Lung (tissue), 12 donors: ENCODE results near the gene TBC1D2. TPM values are rescaled to one million over a fixed set of nuclear protein-coding genes. Genes with fewer than 3 reads are reported as not detected.
A peak's percentile ranks its signal among the peaks of the same experiment; 100 is the strongest.

Experiments used
- ATAC-seq: fragments of 200-7000 bp; cut with Tn5 transposase; one replicate; pipeline ENCODE4 v1.9.1; 2020; ENCODE audit warnings: moderate number of reproducible peaks; ENCODE audit not compliant: insufficient read depth, low FRiP score
- DNase-seq, 3 donors: peaks; one replicate each; pipeline ENCODE4 v3.0.0-alpha.2; 2013 to 2017
- H3K27ac ChIP-seq, 2 donors: one replicate each; pipeline ENCODE4 v1.5.1; 2013; ENCODE audit warnings: mild to moderate bottlenecking in 2 of 2, moderate library complexity in 2 of 2, control low read depth in 1 of 2, inconsistent platforms in 1 of 2, low read depth in 1 of 2, low read length in 1 of 2
- H3K27me3 ChIP-seq, 3 donors: one replicate each; pipeline ENCODE4 v1.5.1; 2013; ENCODE audit warnings: low read length in 2 of 3; ENCODE audit not compliant: control insufficient read depth in 3 of 3, insufficient read depth in 3 of 3
- H3K36me3 ChIP-seq, 4 donors: one replicate each; pipeline ENCODE4 v1.5.1; 2013; ENCODE audit warnings: low read length in 4 of 4, mild to moderate bottlenecking in 1 of 4, moderate library complexity in 1 of 4; ENCODE audit not compliant: control insufficient read depth in 4 of 4, insufficient read depth in 4 of 4
- H3K4me1 ChIP-seq, 5 donors: one replicate each; pipeline ENCODE4 v1.5.1; 2013; ENCODE audit warnings: low read length in 5 of 5, mild to moderate bottlenecking in 2 of 5, moderate library complexity in 1 of 5; ENCODE audit not compliant: control insufficient read depth in 5 of 5, insufficient read depth in 5 of 5
- H3K4me3 ChIP-seq: one replicate; pipeline ENCODE4 v1.5.1; 2013; ENCODE audit warnings: mild to moderate bottlenecking, control low read depth, moderate library complexity
- H3K9ac ChIP-seq, 2 donors: one replicate each; pipeline ENCODE4 v1.5.1; 2013; ENCODE audit warnings: low read length in 2 of 2, control low read depth in 1 of 2; ENCODE audit not compliant: insufficient read depth in 1 of 2
- H3K9me3 ChIP-seq, 4 donors: one replicate each; pipeline ENCODE4 v1.5.1; 2013; ENCODE audit warnings: low read length in 3 of 4, mild to moderate bottlenecking in 1 of 4, moderate library complexity in 1 of 4; ENCODE audit not compliant: control insufficient read depth in 4 of 4, insufficient read depth in 3 of 4
- WGBS, 2 donors: extraction: QIAGEN DNeasy Blood & Tissue Kit; methylation state at CpG; one replicate each; pipeline ENCODE4 v1.1.7; 2013; 5-methylcytosine and 5-hydroxymethylcytosine counted together
- polyA plus RNA-seq, 2 donors: library from polyadenylated mRNA; stranded (reverse); fragments of 200-250 nt; gene quantifications; one replicate each; pipeline ENCODE4 v1.2.1, GENCODE V29; 2013
- total RNA-seq, 2 donors: library from RNA; depleted of rRNA in 1 of 2; stranded (reverse); fragments of >200 nt in 1 of 2; gene quantifications; one replicate each; pipeline ENCODE4 v1.2.1, GENCODE V29; 2014 to 2021
- TF ChIP-seq, protein P1 (sequence below): IDR thresholded peaks from 2 replicates; pipeline ENCODE4 v1.5.1; 2012; ENCODE audit warnings: mild to moderate bottlenecking; ENCODE audit errors: control extremely low read depth, extremely low read depth
- donor health status: control.
- donor health status: control.
- donor health status: Bipolar disorder and iron deficiency.
- donor health status: healthy.
- donor health status: DM: yes; HTN: yes; CAD: no.

The TBC1D2 gene
- total and polyA plus RNA-seq, 4 donors = 31.3 to 73.0 (median 56.1) TPM

DNA sequence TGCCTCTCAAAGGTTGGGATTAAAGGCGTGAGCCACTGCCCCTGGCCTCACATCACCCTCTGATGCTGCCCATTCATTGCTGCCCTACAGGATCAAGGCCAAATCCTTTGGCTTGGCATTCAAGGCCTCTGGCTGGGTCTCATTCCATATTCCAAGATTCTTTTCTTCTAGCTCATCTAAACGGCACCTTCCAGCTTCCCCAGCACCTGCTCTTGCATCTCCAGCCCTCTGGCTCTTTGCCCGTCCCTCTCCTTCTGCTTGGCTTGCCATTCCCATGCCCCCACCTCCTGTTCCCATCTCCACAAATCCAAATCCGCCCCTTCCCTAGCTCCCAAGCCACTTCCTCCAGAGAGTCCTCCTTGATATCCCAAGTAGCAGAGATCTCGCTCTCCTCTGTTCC, 96.1 kb downstream of the TBC1D2 start:
- Histone ChIP-seq H3K4me1 (peaks cover 0 to 5% (median 0%) of the 10 kb centered on the region in 5 donors), H3K9me3 (no peaks in the 10 kb centered on the region), H3K27ac (no peak overlapping the region), H3K36me3 (no peaks in the 10 kb centered on the region), H3K4me3 (no peak overlapping the region), H3K9ac (no peak overlapping the region), H3K27me3 (no peaks in the 10 kb centered on the region)
- 92% methylated on average over 5 of the region's 5 CpGs for WGBS, 2 donors
- no peak for DNase-seq
- TF ChIP-seq, protein P1, sequence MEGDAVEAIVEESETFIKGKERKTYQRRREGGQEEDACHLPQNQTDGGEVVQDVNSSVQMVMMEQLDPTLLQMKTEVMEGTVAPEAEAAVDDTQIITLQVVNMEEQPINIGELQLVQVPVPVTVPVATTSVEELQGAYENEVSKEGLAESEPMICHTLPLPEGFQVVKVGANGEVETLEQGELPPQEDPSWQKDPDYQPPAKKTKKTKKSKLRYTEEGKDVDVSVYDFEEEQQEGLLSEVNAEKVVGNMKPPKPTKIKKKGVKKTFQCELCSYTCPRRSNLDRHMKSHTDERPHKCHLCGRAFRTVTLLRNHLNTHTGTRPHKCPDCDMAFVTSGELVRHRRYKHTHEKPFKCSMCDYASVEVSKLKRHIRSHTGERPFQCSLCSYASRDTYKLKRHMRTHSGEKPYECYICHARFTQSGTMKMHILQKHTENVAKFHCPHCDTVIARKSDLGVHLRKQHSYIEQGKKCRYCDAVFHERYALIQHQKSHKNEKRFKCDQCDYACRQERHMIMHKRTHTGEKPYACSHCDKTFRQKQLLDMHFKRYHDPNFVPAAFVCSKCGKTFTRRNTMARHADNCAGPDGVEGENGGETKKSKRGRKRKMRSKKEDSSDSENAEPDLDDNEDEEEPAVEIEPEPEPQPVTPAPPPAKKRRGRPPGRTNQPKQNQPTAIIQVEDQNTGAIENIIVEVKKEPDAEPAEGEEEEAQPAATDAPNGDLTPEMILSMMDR = no peak
- ATAC-seq = no peak

GRCh38 chr9:98158071-98158831, 97.2 kb downstream of the TBC1D2 start:
- peak overlapping the region in 1 of 2 donors; percentile 20 for H3K27ac ChIP-seq

DNA sequence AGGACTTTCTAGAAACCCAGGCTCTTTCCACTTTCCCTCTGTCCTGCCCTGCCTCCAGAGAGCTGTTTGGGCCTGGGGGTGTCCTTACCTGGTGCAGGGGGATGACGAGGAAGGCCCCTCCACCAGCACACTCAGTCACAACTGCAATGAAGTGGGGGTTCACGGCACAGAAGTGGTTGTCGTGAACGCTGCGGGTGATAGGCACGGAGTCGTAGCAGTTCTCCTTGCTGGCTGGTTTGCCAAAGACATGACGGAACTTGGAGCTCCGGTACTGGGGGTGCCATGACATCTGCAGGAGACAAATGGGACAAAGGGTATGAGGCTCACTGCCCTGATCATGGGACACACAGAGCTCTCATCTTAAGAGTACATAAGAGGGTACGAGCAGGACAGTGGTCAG, 98.1 kb downstream of the TBC1D2 start:
- Histone ChIP-seq H3K4me3 (no peak overlapping the region), H3K36me3 (no peaks in the 10 kb centered on the region), H3K4me1 (peaks cover 0 to 5% (median 0%) of the 10 kb centered on the region in 5 donors), H3K27me3 (no peaks in the 10 kb centered on the region), H3K9me3 (no peaks in the 10 kb centered on the region), H3K27ac (no peak overlapping the region), H3K9ac (no peak overlapping the region)
- no peak for ATAC-seq
- WGBS, 2 donors = 94 to 95% methylated on average over 10 of the region's 10 CpGs
- no peak for DNase-seq
- TF ChIP-seq, protein P1 = no peak

More at GRCh38 chr9:98158071-98158831, 97.2 kb downstream of the TBC1D2 start:
- DNase-seq (no peak), ATAC-seq (peak; percentile 53)
- Histone ChIP-seq H3K36me3 (no peaks in the 10 kb centered on the region), H3K4me1 (peaks cover 0 to 5% (median 0%) of the 10 kb centered on the region in 5 donors), H3K4me3 (no peak overlapping the region), H3K27me3 (no peaks in the 10 kb centered on the region), H3K9me3 (no peaks in the 10 kb centered on the region), H3K9ac (no peak overlapping the region)
- 54 to 85% methylated on average over 4 of the region's 4 CpGs for WGBS, 2 donors
- TF ChIP-seq, protein P1 = no peak
